Esophagus squamous epithelium (tissue), 4 donors: Measurements from ENCODE around the gene SV2C.

ENCODE experiments used
- CTCF ChIP-seq, 6 experiments: fragments of 450-650 bp in 4 of 6; fragments of 200-600 bp in 2 of 6; sonication (generic) in 2 of 6; IDR thresholded peaks; one replicate each; pipeline ENCODE4 v1.5.1; 2016 to 2019; ENCODE audit warnings: antibody characterized with exemption in 6 of 6, mild to moderate bottlenecking in 4 of 6, moderate library complexity in 4 of 6
- POLR2A ChIP-seq, 4 donors: fragments of 450-650 bp; IDR thresholded peaks; one replicate each; pipeline ENCODE4 v1.6.1; 2017; ENCODE audit warnings: antibody characterized with exemption in 4 of 4, mild to moderate bottlenecking in 4 of 4, moderate library complexity in 3 of 4

- TF ChIP-seq CTCF (IDR thresholded peaks at IDR 0.05) (no peak), POLR2A (IDR thresholded peaks at IDR 0.05) (no peak)
These were observed 157.2 kb downstream of the SV2C start for GRCh38 chr5:76240336-76240735.
